GM12872 (cell line): ENCODE data around the gene KIAA0408.
A peak's percentile ranks its signal among the peaks of the same experiment; 100 is the strongest.

Source experiments
- TF ChIP-seq, protein P1 (sequence below): IDR thresholded peaks from 3 replicates; pipeline ENCODE4 v1.5.1; 2011; ENCODE audit warnings: low read depth, mild to moderate bottlenecking, low read length, moderate library complexity; ENCODE audit not compliant: insufficient read depth

KIAA0408 gene

GRCh38 chr6:127436578-127437110 is 22.5 kb downstream of the KIAA0408 start:
- TF ChIP-seq, protein P1, sequence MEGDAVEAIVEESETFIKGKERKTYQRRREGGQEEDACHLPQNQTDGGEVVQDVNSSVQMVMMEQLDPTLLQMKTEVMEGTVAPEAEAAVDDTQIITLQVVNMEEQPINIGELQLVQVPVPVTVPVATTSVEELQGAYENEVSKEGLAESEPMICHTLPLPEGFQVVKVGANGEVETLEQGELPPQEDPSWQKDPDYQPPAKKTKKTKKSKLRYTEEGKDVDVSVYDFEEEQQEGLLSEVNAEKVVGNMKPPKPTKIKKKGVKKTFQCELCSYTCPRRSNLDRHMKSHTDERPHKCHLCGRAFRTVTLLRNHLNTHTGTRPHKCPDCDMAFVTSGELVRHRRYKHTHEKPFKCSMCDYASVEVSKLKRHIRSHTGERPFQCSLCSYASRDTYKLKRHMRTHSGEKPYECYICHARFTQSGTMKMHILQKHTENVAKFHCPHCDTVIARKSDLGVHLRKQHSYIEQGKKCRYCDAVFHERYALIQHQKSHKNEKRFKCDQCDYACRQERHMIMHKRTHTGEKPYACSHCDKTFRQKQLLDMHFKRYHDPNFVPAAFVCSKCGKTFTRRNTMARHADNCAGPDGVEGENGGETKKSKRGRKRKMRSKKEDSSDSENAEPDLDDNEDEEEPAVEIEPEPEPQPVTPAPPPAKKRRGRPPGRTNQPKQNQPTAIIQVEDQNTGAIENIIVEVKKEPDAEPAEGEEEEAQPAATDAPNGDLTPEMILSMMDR: no peak

DNA sequence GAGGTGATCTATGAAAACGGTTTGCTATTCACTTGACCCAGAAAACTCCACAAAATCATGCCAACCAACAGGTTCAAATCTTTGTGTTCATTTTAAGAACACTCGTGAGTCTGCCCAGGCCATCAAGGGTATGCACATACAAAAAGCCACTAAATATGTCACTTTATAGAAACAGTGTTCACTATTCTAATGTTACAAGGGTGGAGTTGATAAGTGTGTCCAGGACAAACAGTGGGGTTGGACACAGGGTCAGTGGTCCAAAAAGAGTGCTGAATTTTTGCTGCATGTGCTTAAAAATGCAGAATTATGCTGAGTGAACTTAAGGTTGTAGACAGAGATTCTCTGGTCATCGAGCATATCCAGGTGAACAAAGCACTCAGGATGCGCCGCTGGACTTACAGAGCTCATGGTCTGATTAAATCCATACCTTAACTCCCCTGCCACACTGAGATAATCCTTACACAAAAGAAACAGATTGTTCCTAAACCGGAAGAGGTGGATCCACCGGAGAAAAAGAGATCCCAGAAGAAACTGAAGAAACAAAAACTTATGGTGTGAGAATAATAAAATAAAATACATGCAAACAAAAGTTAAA is 23.5 kb downstream of the KIAA0408 start:
- TF ChIP-seq, protein P1: no peak

- TF ChIP-seq, protein P1: no peak
Measured at GRCh38 chr6:127434651-127435050, 24.5 kb downstream of the KIAA0408 start.

- TF ChIP-seq, protein P1: no peak
Measured at GRCh38 chr6:127423921-127424320, 35.3 kb downstream of the KIAA0408 start.

- TF ChIP-seq, protein P1: peak; percentile 66
Measured at GRCh38 chr6:127420556-127420955, 38.6 kb downstream of the KIAA0408 start.

DNA sequence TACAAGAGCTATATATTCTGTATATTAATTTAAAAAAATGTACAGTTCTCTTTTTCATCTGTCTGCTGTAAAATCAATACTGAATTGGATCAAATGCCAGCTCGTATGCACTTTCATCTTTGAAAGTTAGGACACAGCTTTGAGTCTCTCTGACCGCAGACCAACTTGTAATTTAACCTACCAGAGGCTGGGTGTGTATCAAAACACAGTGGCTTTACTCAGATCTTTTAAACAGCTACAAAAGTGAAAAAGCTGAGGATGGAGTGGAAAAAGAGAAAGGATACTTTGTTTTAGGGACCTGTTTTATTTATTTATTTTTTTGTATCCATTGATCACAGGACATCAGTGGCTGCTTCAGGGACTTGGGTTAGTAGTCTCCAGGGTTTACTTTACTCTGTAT is 44.1 kb downstream of the KIAA0408 start:
- TF ChIP-seq, protein P1: no peak
